ENCODE data around the gene PPP3CA. TPM values are rescaled to one million over a fixed set of nuclear protein-coding genes. Genes with fewer than 3 reads are reported as not detected.

PPP3CA gene
- total RNA-seq, 1 donor from 2014 or later, result 52.2 TPM

DNA sequence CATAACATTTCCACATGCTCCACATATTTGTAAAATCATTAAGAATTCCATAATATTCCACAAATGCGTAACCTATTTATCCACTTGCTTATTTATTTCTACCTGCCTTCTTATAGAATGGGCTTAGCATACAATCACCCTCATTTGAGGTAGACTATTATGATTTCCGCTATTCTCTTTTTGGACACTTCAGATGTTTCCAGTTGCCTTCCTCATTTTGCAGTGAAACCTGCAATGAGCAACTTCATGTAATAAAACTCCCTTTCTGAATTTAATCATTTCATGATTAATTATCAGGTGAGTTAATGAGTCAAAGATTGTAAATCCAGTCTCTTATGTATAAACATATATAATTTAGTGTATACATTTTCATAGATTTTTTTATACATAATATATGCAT, 58.0 kb downstream of the PPP3CA start:
- DNase-seq (ENCODE audit: low read depth in 2 of 2), result no peak

DNA sequence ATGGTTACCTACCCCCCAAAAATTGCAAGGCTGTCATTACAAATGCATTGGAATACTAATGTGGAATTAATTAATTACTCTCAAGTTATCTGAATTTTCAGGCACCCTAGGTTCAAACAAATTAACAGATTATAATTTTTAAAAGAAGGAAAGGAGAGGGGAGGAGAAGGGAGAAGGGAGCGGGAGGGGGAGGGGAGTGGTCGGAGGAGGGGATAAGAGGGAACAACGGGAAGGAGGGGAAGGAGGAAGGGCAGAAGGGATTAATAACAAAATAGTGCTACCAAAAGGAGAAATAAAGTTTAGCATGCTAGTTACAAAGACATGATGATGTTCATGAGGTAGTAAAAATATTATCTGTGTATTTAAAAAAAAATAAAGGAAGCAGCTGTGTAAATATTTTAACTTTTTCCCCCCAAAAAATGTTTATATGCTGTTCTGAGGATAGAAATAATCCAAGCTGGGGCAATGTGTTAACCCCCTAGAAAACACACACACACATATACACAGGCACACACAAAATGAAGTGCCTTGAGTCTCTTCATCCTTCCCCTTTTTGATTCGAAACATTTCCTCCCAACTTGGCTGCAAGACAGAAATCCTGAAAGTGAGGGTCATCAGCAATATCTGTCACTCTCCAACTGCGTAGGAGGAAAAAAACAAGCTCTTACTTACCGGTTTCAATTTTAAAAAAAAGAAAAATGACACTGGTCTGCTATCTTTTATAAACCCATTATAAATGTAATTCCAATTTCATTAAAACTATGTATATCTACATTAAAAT, 58.8 kb downstream of the PPP3CA start:
- DNase-seq (ENCODE audit: low read depth in 2 of 2), result peak; percentile 69 to 71

DNA sequence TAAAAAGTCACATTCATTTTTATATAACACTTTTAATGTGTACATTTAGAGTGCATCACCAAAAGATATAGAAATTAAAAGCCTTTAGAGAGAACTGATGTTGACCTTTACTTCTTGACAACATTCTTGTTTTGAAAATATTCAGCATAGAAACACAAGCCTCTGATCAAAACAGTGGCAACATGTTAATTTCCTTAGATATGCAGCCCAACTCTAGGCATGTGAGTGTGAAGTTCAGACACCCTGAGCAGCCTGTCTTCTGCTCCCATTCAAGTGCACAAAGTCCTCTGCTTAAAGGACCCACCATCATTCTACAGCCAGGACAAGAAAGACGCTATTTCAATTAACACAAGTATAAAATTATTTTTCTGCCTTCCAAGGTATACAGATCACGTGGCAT, 60.0 kb downstream of the PPP3CA start:
- DNase-seq (ENCODE audit: low read depth in 2 of 2), result peak; percentile 27 to 39

DNA sequence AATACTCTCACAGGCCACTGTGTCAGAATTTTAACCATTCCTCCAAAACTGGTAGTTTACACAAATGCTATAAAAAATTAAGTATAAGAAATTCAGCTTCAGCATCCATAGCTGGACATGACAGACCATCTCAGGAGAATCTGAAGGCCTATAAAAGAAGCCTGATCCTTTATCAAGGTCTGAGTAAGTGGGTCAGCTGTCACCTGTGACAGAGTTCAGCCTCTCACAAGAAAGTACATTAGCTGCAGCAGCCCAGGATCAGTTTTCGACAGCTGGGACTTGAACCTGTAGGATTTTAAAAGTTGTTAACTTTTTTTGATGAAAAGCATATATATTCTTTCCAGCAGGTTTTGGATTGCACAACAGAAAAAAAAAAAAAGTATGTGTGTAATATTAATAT, 60.7 kb downstream of the PPP3CA start:
- DNase-seq (ENCODE audit: low read depth in 2 of 2), result no peak

DNA sequence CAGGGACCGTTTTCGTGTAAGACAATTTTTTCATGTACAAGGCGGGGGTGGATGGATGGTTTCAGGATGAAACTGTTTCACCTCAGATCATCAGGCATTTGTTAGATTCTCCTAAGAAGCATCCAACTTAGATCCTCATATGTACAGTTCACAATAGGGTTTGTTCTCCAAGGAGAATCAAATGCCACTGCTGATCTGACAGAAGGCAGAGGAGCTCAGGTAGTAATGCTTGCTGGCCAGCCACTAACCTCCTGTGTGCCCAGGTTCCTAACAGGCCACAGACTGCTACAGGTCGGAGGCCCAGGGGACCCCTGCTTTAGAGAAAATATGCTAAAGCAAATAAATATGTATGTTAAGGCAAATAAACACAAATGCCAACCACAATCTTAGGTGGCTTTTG, 61.3 kb downstream of the PPP3CA start:
- DNase-seq (ENCODE audit: low read depth in 2 of 2), result no peak

DNA sequence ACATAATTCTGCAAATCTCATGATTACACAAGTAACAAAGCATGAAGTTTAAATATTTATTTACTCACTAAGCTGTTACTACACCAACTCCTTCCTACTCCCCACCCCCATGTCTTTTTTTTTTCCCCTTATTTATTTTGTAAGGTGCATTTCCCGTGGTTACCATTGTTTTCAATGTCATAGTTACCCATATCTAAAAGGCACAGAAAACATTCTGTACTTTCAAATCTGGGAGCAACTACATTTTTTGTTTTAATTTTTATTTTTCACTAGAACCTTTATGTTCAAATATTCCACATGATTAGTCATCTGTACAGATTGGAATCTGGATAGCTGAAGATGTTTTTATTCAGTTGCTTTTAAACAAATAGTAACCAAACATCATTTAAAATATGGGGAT, 62.8 kb downstream of the PPP3CA start:
- peak; percentile 65 to 77 for DNase-seq (ENCODE audit: low read depth in 2 of 2)

DNA sequence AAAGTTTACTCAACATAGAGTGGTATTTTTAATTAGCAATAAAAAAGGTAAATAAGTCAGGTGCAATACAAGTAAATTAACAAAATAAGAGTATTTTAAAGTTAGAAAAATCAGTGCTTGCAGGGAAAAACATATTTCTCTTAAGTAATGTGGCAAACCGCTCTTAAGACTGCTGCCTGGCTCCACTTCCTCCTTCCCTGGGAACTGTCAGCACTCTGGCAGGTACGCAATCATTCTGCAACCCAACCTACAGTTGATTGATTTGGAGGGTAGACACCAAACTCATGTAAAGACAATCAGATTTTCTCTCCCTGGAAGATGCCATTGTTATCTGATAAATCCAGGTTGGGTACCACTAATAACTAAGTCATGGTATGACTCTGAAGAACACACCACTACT, 63.9 kb downstream of the PPP3CA start:
- DNase-seq (ENCODE audit: low read depth in 2 of 2), result no peak

DNA sequence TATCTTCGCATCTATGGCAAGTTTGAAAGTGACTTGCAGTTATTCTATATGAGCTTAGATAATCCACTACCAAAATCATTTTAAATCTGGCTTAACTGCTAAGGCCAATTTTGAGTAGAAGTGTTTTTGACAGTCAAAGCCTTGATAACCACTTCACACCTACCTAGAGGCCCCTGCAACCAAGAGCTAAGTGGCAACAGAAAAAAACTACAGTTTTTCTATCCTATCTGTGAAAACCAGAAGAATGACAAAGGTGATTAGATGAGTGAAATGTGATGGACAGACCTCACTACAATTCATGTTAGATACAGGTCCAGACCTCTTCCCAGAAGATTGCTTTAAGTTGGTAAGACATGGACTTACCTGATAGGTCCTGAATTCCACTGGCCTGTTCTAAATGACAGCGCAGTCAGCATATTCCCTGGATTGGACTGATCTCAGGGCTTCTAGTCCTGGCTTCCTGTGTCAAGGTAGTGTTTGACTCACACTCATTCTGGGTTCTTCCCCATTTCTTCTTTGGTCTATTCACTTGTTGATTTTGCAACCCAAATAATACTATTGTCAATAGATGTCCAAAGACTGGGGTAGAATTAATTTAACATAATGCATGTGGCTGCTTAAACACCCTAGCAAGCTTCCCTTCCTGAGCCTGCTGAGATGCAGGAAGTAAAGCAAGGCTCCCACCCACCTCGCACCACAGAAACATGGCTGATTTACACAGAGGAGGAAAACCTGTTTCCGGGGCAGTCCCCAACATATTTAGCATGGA, 65.1 kb downstream of the PPP3CA start:
- DNase-seq (ENCODE audit: low read depth in 2 of 2), result peak in 1 of 2 donors; percentile 14

DNA sequence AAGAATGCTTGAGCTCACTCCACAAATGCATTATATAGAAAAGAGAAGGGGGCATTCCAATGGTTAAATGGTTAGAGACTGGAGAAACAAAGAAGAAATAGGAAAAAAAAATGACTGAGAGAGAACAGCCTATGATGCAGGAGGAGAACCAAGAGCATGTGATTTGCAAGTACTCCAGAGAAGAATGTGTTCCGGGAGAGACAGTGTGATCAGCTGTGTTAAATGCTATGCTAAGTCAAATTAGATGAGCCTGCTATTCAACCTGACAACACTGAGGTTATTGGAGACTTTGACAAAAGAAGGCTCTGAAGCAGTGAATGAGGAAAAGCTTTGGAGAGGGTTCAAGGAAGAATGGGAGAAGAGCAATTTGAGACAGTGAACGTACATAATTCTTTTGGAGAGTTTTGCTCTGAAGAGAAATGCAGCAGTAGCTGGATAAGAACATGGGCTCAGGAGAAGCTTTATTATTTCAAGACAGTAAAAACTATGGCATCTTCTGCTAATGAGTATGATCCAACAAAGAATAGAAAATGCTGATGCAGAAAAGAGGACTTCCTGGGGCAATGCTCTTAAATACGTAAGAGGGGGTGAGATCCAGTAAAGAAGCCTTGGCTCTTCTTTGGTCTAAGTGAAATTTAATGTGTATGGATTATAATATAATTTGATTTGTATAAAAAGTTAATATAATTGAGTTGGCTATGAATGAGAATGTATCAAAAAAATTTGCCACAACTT, 66.3 kb downstream of the PPP3CA start:
- no peak for DNase-seq (ENCODE audit: low read depth in 2 of 2)

DNA sequence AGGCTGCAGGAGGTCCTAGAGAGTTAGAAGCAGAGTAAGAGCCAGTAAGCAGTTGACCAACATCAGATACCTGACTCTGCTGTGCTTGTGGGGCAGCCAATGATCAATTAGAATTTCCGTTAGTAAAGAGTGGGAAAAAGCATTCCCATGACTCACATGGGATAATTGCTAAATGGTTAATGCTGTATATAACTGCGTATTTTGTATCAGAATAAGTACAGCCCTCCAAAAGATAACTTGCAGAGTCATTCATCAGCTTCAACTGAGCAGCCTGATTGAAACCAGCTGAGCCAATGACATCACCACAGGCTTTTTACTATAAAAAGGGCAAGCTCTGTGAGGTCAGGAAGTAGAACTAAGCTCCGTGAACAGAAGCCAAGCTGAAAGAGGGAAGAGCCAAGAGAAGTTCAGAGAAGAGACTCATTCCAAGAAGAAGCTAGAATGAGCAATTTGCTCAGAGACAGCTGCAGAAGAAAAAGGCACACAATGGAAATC, 67.9 kb downstream of the PPP3CA start:
- DNase-seq (ENCODE audit: low read depth in 2 of 2), result peak in 1 of 2 donors; percentile 65

DNA sequence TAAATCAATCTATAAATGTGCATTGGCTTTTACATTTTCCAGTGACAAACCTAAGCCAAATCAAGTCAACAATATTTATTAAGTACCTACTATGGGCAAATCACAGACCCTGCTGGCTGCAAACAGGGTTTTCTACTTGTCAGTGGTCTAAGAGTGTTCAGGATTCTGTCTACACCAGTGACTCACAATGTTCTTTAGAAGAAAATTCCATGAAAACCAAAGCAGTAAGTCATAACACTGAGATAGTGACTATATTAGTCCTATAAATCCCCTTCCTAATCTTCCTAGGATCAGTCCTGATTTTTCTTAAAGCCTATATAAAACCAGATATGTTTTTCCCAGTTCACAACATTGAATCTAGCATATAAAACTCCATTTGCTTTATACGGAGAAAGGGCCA, 69.7 kb downstream of the PPP3CA start:
- DNase-seq (ENCODE audit: low read depth in 2 of 2), result no peak

DNA sequence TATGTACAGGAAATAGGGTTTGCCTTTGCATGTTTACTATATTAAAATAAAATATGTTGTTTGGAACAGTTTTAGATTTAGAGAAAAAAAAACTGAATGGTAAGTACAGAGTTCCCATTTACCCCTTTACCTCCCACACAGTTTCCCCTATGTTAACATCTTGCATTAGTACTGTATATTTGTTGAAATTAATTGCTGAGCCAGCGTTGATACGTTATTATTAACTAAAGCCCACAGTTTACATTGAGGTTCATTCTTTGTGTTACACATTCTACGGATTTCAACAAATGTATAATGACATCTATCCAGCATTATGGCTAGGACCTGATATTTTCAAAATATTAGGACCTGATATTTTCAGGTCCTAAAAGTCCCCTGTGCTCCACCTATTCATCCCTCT, 70.7 kb downstream of the PPP3CA start:
- DNase-seq (ENCODE audit: low read depth in 2 of 2), result no peak

DNA sequence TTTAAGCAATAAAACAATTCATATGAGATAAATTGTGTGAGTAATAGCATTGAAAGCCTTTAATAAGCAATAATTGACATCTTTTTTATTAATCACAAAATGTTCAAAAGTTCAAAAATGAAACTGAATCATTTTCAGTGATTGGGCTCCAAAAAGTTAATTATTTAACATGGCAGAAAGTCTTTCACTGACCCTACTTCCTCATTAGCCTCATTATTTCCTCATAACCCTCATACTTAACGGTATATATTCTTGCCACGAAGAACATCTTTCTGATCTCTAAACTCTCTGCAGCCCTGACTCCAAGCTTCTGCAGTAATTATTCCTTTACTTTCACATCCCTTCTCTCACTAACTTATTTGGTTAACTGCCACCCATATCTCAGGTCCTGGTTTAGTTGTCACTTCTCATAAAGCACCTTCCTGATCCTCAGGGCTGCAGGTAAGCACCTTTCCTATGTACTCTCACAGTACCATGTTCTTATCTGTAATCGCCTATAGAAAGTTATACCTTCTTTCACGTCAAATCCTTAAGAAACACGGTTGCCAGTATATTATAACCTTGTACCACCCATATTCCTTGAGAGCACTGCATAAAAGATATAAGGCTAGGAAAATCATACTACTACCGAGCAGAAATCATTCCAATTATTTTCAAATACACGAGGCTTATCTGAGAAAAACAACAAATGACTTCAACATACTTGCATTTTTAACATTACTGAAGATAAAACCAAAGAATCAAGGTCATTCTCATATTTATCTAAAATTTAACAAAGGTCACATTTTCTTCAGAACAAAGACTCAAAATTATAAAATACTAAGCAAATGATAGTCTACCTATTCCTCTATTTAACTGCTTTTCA, 72.2 kb downstream of the PPP3CA start:
- no peak for DNase-seq (ENCODE audit: low read depth in 2 of 2)

DNA sequence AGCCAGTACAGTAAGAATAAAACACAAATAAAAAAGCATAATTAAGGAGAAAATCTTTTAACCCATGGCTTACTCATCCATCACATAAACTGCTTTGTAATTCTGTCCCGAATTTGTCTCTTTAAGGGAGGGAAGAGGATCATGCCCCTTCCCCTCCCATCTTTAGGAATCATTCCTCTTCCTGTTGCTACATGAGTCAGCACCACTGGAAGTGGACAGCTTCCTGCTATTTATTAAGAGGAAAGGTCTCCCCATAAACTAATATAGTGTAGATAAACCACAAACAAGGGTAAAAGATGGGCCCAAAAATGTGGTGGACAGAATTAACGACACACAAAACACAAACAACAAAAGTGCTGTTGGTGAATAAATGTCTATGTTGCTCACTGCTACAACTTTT, 75.8 kb downstream of the PPP3CA start:
- DNase-seq (ENCODE audit: low read depth in 2 of 2), result peak in 1 of 2 donors; percentile 73

DNA sequence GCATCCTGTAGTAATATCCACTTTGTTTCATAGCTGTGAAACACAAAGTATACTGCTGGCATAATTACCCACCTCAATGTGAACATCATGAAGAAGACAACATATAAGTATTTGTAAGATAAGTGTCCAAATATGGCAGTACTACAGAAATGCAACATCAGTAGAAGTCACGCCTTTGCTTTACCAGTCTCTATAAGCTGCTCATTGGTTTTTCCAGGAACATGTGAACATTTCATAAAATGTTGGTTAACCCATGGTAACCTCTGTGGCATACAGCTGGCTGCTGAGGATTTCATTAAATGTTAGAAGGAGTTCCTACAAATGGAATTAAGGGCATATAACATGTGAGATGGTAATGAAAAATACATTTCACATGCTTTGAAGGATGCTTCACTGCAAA, 77.6 kb downstream of the PPP3CA start:
- no peak for DNase-seq (ENCODE audit: low read depth in 2 of 2)

DNA sequence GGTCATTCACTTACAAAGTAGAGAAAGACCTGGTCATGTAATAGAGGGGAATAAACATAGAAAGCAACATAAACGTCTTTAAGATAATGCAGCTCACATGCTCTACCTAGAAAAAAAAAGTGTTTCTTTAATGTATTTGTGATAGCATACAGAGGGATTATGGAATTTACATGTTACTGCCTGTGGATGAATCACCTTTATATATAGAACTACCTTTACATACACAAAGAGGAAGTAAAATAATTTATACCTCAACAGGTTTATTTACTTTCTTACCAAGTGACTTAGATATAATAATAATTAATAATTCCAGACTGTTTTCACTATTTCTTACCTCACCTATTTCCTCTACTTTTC, 81.5 kb downstream of the PPP3CA start:
- no peak for DNase-seq (ENCODE audit: low read depth in 2 of 2)

DNA sequence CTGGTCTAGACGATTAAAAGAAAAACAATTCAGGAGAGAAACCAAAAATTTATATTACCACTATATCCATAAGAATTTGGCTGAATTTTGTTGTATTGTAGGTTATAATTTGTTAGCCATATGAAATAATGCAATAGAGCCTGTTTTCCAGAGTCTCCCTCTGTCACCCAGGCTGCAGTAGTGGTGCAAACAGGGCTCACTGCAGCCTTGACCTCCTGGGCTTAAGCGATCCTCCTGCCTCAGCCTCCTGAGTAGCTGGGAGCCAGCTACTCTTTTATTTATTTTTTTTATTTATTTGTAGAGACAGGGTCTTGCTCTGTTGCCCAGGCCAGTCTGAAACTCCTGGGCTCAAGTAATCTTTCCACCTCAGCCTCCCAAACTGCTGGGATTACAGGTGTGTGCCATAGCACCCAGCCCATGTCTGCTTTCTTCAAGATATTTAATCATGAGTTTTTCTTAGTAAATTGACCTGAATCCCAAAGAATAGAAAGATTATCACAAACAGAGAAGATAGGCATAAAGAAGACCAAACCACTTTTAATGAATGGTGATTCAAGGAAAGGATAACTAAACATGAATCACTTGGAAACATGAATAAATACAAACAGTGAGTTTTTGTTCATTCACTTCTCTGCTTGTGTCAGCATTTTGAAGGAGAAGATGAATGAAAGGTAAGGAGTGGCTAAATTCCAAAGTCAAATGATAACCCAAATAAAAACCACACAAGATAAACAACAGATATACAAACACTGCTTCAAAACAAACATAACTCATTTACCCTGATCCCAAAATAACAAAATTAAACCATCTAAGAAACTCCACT, 82.1 kb downstream of the PPP3CA start:
- DNase-seq (ENCODE audit: low read depth in 2 of 2), result no peak

DNA sequence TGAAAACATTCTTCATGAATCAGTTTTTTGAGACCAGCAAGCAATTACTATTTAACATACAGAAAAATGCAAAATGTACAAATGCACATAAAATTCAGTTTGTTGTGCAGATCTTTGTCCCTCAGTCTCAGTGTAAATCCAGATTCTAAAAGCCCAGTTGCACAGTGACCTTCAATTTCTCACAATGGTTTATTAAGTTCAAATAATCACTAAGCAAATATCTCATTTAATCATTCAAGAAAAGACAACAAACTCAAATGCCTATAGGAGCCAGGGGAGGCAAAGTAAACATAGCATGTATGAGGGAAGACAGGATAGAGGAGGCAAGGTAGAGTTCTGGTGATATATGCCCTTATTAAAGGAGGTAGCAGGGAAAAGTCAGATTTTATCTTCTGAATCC, 82.8 kb downstream of the PPP3CA start:
- no peak for DNase-seq (ENCODE audit: low read depth in 2 of 2)

DNA sequence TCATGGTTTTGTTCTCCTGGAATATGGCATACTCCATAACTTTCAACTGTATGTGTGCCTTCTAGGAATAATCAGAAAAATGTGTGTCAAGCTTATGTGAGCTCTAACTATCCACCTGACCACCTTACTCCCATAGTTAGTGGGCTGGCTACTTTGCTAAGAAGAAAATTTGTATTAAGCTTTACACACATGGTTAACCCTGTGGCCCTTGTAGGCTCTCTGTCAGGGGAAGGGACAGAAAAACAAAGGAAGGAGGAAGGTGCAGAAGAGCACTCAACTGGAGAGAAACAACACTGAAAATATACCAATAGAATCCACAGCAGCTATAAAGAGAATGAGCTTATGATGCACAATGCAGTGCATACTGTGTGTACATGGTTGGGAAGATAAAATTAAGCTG, 84.6 kb downstream of the PPP3CA start:
- no peak for DNase-seq (ENCODE audit: low read depth in 2 of 2)

DNA sequence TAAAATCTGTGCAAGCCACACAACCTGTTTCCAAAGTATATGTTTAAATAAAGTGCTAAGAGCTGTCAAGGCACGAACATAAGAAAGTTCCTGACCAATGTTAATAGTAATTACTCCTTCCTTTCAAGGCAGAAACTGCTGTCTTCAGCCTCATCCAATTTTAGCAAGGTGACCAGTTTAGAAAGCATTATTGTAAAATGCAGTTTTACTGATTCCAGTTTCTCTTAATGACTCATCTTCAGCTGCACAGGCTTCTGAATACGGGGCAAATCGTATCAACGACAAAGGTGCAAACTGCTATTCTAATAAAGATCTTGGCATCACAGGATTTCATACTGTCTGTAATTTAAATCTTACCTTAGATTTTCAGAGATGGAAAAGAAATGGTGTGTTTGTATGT, 87.5 kb downstream of the PPP3CA start:
- DNase-seq (ENCODE audit: low read depth in 2 of 2), result peak in 1 of 2 donors; percentile 55

Data from dermis microvascular lymphatic vessel endothelial cell (primary cell).